HCT116 (cell line): ENCODE results near the gene OR52L1. TPM values are rescaled to one million over a fixed set of nuclear protein-coding genes. Genes with fewer than 3 reads are reported as not detected.

Experiments
- ATAC-seq: fragments of 200-7000 bp; cut with Tn5 transposase; 2 replicates; pipeline ENCODE4 v1.9.1; 2020; ENCODE audit warnings: mild to moderate bottlenecking, moderate library complexity
- BruUV-seq: library from RNA; stranded (reverse); fragments of 400-500 nt; replicated peaks from 2 replicates; lab custom pipeline; 2021; lab: Mats Ljungman, UMichigan
- CTCF ChIA-PET: fragments of 300-600 bp; sonication (Branson Sonifier 250); formaldehyde crosslinking; loops from one replicate; lab custom pipeline; 2021; ENCODE audit warnings: antibody characterized with exemption; lab: Charles Lee
- POLR2A ChIA-PET: fragments of 300-600, 350-600 bp; sonication (Branson Sonifier 250); formaldehyde crosslinking; loops from one replicate; lab custom pipeline; 2021; ENCODE audit warnings: antibody characterized with exemption; lab: Charles Lee
- RAD21 ChIA-PET, 2 experiments: fragments of 300-600 bp; sonication (Branson Sonifier 250); formaldehyde crosslinking; loops; one replicate each; lab custom pipeline; 2023; ENCODE audit warnings: low total read pairs in 2 of 2; ENCODE audit not compliant: uncharacterized antibody in 2 of 2, unreplicated experiment in 2 of 2, low non-redundant PET in 1 of 2; lab: Charles Lee
- DNase-seq: peaks from one replicate; pipeline ENCODE4 v3.0.0-alpha.2; 2010; ENCODE audit warnings: low read depth, low spot score
- H2AFZ ChIP-seq: fragments of 200-600 bp; shearing (Covaris generic), sonication (generic); 2 replicates; pipeline ENCODE4 v1.6.1; 2017; ENCODE audit warnings: low read depth, mixed run types, mixed read lengths, antibody characterized with exemption, low read length; ENCODE audit not compliant: poor library complexity, severe bottlenecking
- H3K27ac ChIP-seq: 2 replicates; pipeline ENCODE4 v1.5.1; 2012; ENCODE audit warnings: low read depth, low read length
- H3K27me3 ChIP-seq: fragments of 200-600 bp; sonication (generic); 2 replicates; pipeline ENCODE4 v1.6.1; 2016; ENCODE audit warnings: mixed run types, low read length, mixed read lengths; ENCODE audit not compliant: insufficient read depth
- H3K36me3 ChIP-seq, 2 experiments: fragments of 200-500 bp in 1 of 2; fragments of 200-600 bp in 1 of 2; sonication (Bioruptor generic) in 1 of 2; sonication (generic) in 1 of 2; 2 replicates each; pipeline versions ENCODE4 v1.5.1 to v1.6.1; 2014 to 2016; ENCODE audit warnings: low read length in 2 of 2, inconsistent platforms in 1 of 2, mixed read lengths in 1 of 2, mixed run types in 1 of 2; ENCODE audit not compliant: insufficient read depth in 2 of 2, control insufficient read depth in 1 of 2
- H3K4me1 ChIP-seq, 2 experiments: fragments of 200-600 bp in 1 of 2; sonication (generic) in 1 of 2; 2 replicates each; pipeline versions ENCODE4 v1.5.1 to v1.6.1; 2012 to 2017; ENCODE audit warnings: low read length in 2 of 2, inconsistent platforms in 1 of 2, mild to moderate bottlenecking in 1 of 2, mixed read lengths in 1 of 2, mixed run types in 1 of 2, moderate library complexity in 1 of 2; ENCODE audit not compliant: insufficient read depth in 2 of 2, control insufficient read depth in 1 of 2
- H3K4me2 ChIP-seq: fragments of 200-600 bp; sonication (generic); 2 replicates; pipeline ENCODE4 v1.6.1; 2017; ENCODE audit warnings: mixed run types, low read length, mixed read lengths
- H3K4me3 ChIP-seq, 2 experiments: fragments of 200-600 bp in 1 of 2; sonication (generic) in 1 of 2; replicated peaks in 1 of 2; 2 replicates each; pipeline ENCODE4 v1.5.1; 2011 to 2016; ENCODE audit warnings: low read length in 2 of 2, control low read depth in 1 of 2, low read depth in 1 of 2, mild to moderate bottlenecking in 1 of 2, mixed read lengths in 1 of 2, mixed run types in 1 of 2
- H3K79me2 ChIP-seq: fragments of 200-600 bp; sonication (generic); 2 replicates; pipeline ENCODE4 v1.6.1; 2017; ENCODE audit warnings: mild to moderate bottlenecking, mixed run types, low read length, moderate library complexity, mixed read lengths; ENCODE audit not compliant: insufficient read depth
- H3K9ac ChIP-seq: fragments of 200-600 bp; sonication (generic); 2 replicates; pipeline ENCODE4 v1.6.1; 2016; ENCODE audit warnings: low read length, mixed read lengths
- H3K9me2 ChIP-seq: fragments of 200-600 bp; sonication (generic), shearing (Covaris generic); 2 replicates; pipeline ENCODE4 v1.6.1; 2017; ENCODE audit warnings: mixed run types, mild to moderate bottlenecking, moderate library complexity; ENCODE audit not compliant: insufficient read depth
- H3K9me3 ChIP-seq, 2 experiments: fragments of 200-500 bp in 1 of 2; fragments of 200-600 bp in 1 of 2; sonication (Bioruptor generic) in 1 of 2; sonication (generic) in 1 of 2; 2 replicates each; pipeline ENCODE4 v1.6.1; 2014 to 2017; ENCODE audit warnings: low read length in 2 of 2, mixed read lengths in 2 of 2, inconsistent platforms in 1 of 2, low read depth in 1 of 2, mild to moderate bottlenecking in 1 of 2, mixed run types in 1 of 2, moderate library complexity in 1 of 2; ENCODE audit not compliant: control insufficient read depth in 1 of 2, insufficient read depth in 1 of 2
- H4K20me1 ChIP-seq: fragments of 200-600 bp; sonication (generic), shearing (Covaris generic); 2 replicates; pipeline ENCODE4 v1.6.1; 2017; ENCODE audit warnings: mixed run types, mild to moderate bottlenecking, moderate library complexity; ENCODE audit not compliant: insufficient read depth
- CEBPB ChIP-seq: IDR thresholded peaks from 2 replicates; pipeline ENCODE4 v1.6.1; 2012; ENCODE audit warnings: low read depth
- EGR1 ChIP-seq: IDR thresholded peaks from 2 replicates; pipeline ENCODE4 v1.6.1; 2012; ENCODE audit warnings: low read depth
- ELF1 ChIP-seq: IDR thresholded peaks from 2 replicates; pipeline ENCODE4 v1.6.1; 2012; ENCODE audit warnings: low read depth, borderline replicate concordance
- POLR2A ChIP-seq: IDR thresholded peaks from 2 replicates; pipeline ENCODE4 v1.7.0; 2011; ENCODE audit warnings: borderline replicate concordance; ENCODE audit not compliant: insufficient read depth, insufficient read length; ENCODE audit errors: extremely low read depth
- REST ChIP-seq: IDR thresholded peaks from 2 replicates; pipeline ENCODE4 v1.6.1; 2012; ENCODE audit warnings: low read depth
- TCF7L2 ChIP-seq: IDR thresholded peaks from 2 replicates; pipeline ENCODE4 v1.7.0; 2011; ENCODE audit warnings: borderline replicate concordance, inconsistent platforms; ENCODE audit not compliant: insufficient read depth, insufficient read length; ENCODE audit errors: extremely low read depth
- YY1 ChIP-seq: IDR thresholded peaks from 2 replicates; pipeline ENCODE4 v1.6.1; 2011; ENCODE audit warnings: low read length, low read depth, moderate library complexity, mild to moderate bottlenecking; ENCODE audit not compliant: insufficient replicate concordance; ENCODE audit errors: extremely low read depth
- ZNF274 ChIP-seq: fragments of 200-500 bp; sonication (Bioruptor generic); IDR thresholded peaks from 2 replicates; pipeline ENCODE4 v1.6.1; 2014; ENCODE audit warnings: mild to moderate bottlenecking, low read depth, low read length, inconsistent platforms
- intact Hi-C: fragments of 100-400 bp; cut with micrococcal nuclease; formaldehyde crosslinking; loops from 2 replicates; pipeline ENCODE4 v1.10.0; 2022
- total RNA-seq: library from RNA; stranded (reverse); gene quantifications from one replicate; pipeline ENCODE4 v1.2.1, GENCODE V29; 2021; ENCODE audit not compliant: unreplicated experiment

OR52L1 gene
- total RNA-seq, 1 experiment from 2014 or later, result not detected

GRCh38 chr11:6027501-6027900, 40.7 kb upstream of the OR52L1 start:
- intact Hi-C loops, result no loop called here
- ChIA-PET CTCF (no interaction called here), POLR2A (no interaction called here), RAD21 (no interaction called here)
- Histone ChIP-seq H3K36me3 (no peaks in the 10 kb centered on the region), H3K9me2 (no peaks in the 10 kb centered on the region), H3K4me3 (no peak overlapping the region), H2AFZ (no peak overlapping the region), H3K27me3 (peaks cover 61% of the 10 kb centered on the region), H3K9ac (no peak overlapping the region), H3K4me2 (no peak overlapping the region), H3K4me1 (no peaks in the 10 kb centered on the region), H3K9me3 (no peaks in the 10 kb centered on the region), H3K27ac (no peak overlapping the region), H4K20me1 (no peaks in the 10 kb centered on the region), H3K79me2 (no peaks in the 10 kb centered on the region)
- BruUV-seq, result no TSS peak
- TF ChIP-seq CEBPB (no peak), REST (no peak), ZNF274 (no peak), POLR2A (no peak), ELF1 (no peak), YY1 (no peak), EGR1 (no peak), TCF7L2 (no peak)
- no peak for DNase-seq
- no peak for ATAC-seq
